ENCODE measurements around the gene SLC29A4.

- TF ChIP-seq CTCF (IDR thresholded peaks at IDR 0.05) = no peak
- TF ChIP-seq REST (IDR thresholded peaks at IDR 0.05; ENCODE audit: insufficient read depth in 1 of 2, low read depth in 2 of 2, low read length in 1 of 2) = no peak
Observed at GRCh38 chr7:5339955-5340354, 57.2 kb downstream of the SLC29A4 start.
